K562 treated with DMSO at 1 percent for 4 hours (cell line): ENCODE data around the gene GPC4. TPM values are rescaled to one million over a fixed set of nuclear protein-coding genes. Genes with fewer than 3 reads are reported as not detected.

Source experiments
- total RNA-seq: library from RNA; unstranded; fragments of 300-600 nt; gene quantifications from 2 replicates; pipeline ENCODE4 v1.2.3, GENCODE V29; 2022; ENCODE audit not compliant: insufficient read depth

The GPC4 gene
- not detected in 2 replicates for total RNA-seq

DNA sequence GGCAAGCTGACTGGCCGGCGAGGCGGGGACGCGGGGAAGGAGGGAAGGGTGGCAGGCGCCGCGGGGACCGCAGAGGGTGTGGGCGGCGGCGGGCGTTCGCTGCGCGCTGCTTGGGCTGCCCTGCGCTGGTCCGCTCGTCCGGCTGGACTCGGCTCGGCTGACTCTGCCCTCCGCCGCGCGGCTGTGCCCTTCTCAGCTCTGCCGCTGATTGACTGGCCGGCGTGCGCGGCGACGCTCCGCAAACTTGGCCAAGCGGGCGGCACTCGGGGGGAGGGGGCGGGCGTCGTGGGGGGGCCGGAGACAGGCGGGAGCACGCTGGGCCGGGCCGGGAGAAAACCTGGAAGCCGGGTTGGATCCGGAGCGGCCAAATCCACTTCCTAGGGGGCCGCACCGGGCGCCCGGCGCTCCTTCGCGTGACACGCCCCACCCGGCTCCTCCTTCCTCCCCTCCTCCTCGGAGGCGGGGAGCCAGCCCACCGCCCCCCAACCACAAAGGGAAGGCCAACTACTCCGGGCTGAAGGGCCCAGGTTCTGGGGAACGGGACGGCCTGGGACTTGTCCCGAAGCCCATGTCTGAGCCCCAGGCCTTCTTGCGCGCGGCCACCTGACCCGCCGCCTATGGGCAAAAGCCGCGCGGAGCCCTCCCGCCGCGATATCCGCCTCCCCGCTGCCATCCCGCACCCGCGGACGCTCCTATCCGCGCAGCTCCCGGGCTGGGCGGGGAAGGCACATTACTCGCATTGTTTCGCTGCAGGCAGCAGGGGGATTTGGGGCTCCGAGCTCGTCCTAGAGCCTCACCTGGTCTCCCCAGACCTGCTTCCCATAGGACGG lies at the start of gene GPC4:
TSS of gene GPC4 (minus strand) at position 214 of the 830 bp plus-strand sequence. CDS start 524 bp downstream, outside the sequence.

Other genes with a start within 250 kb of the GPC4 start
- not detected in 2 replicates for gene TFDP3, start 197.1 kb downstream of the GPC4 start, total RNA-seq